Neuronal stem cell (in vitro differentiated cells): ENCODE measurements around the gene ABO.
A peak's percentile ranks its signal among the peaks of the same experiment; 100 is the strongest.
"Not testable (repeated sequence)": the region's sequence is repeated elsewhere in the genome, so short reads cannot be mapped to it uniquely, and the experiment has no call there.

Source experiments
- DNase-seq: peaks from one replicate; pipeline ENCODE4 v3.0.0-alpha.2; 2013; ENCODE audit warnings: low spot score
- H2AFZ ChIP-seq: one replicate; pipeline ENCODE4 v1.6.1; 2013; ENCODE audit warnings: mild to moderate bottlenecking, low read length, inconsistent platforms
- H2AK5ac ChIP-seq: 2 replicates; pipeline ENCODE4 v1.6.1; 2013; ENCODE audit warnings: low read depth, mild to moderate bottlenecking, inconsistent platforms, low read length, moderate library complexity, mixed read lengths
- H2BK120ac ChIP-seq: 2 replicates; pipeline ENCODE4 v1.6.1; 2013; ENCODE audit warnings: low read depth, mild to moderate bottlenecking, inconsistent platforms, low read length, moderate library complexity, mixed read lengths
- H2BK12ac ChIP-seq: one replicate; pipeline ENCODE4 v1.6.1; 2013; ENCODE audit warnings: low read length, inconsistent platforms
- H2BK15ac ChIP-seq: 2 replicates; pipeline ENCODE4 v1.6.1; 2013; ENCODE audit warnings: mild to moderate bottlenecking, low read length, inconsistent platforms, mixed read lengths
- H2BK5ac ChIP-seq: one replicate; pipeline ENCODE4 v1.6.1; 2013; ENCODE audit warnings: inconsistent platforms, mild to moderate bottlenecking, low read length, moderate library complexity
- H3K14ac ChIP-seq: one replicate; pipeline ENCODE4 v1.6.1; 2013; ENCODE audit warnings: low read length, inconsistent platforms
- H3K18ac ChIP-seq: 2 replicates; pipeline ENCODE4 v1.6.1; 2013; ENCODE audit warnings: low read length, inconsistent platforms
- H3K23ac ChIP-seq: 2 replicates; pipeline ENCODE4 v1.6.1; 2013; ENCODE audit warnings: low read depth, mild to moderate bottlenecking, mixed read lengths, low read length, inconsistent platforms; ENCODE audit not compliant: poor library complexity
- H3K27ac ChIP-seq: replicated peaks from 3 replicates; pipeline ENCODE4 v1.5.1; 2013; ENCODE audit warnings: low read length, inconsistent platforms
- H3K27me3 ChIP-seq, 3 experiments: 2 replicates each; pipeline ENCODE4 v1.6.1; 2013; ENCODE audit warnings: low read length in 3 of 3, mild to moderate bottlenecking in 2 of 3, inconsistent platforms in 1 of 3, low read depth in 1 of 3, mixed read lengths in 1 of 3, moderate library complexity in 1 of 3; ENCODE audit not compliant: control insufficient read depth in 3 of 3, insufficient read depth in 3 of 3
- H3K36me3 ChIP-seq, 2 donors: replicated peaks in 1 of 2; 2 replicates each; pipeline ENCODE4 v1.6.1; 2013; ENCODE audit warnings: low read length in 2 of 2; ENCODE audit not compliant: control insufficient read depth in 2 of 2, insufficient read depth in 2 of 2
- H3K4ac ChIP-seq: 2 replicates; pipeline ENCODE4 v1.6.1; 2013; ENCODE audit warnings: inconsistent platforms, mild to moderate bottlenecking, low read length, moderate library complexity
- H3K4me1 ChIP-seq, 2 donors: 1 replicate in 1 of 2; 2 replicates in 1 of 2; pipeline ENCODE4 v1.6.1; 2013; ENCODE audit warnings: low read length in 2 of 2, low read depth in 1 of 2; ENCODE audit not compliant: control insufficient read depth in 2 of 2, insufficient read depth in 1 of 2
- H3K4me2 ChIP-seq: one replicate; pipeline ENCODE4 v1.6.1; 2013; ENCODE audit warnings: mild to moderate bottlenecking, low read length, inconsistent platforms; ENCODE audit not compliant: insufficient read depth, poor library complexity, severe bottlenecking
- H3K4me3 ChIP-seq, 2 donors: 2 replicates each; pipeline ENCODE4 v1.5.1; 2013; ENCODE audit warnings: low read length in 2 of 2, mild to moderate bottlenecking in 2 of 2, inconsistent platforms in 1 of 2, moderate library complexity in 1 of 2
- H3K79me1 ChIP-seq: one replicate; pipeline ENCODE4 v1.6.1; 2013; ENCODE audit warnings: low read depth, mild to moderate bottlenecking, inconsistent platforms, low read length, moderate library complexity
- H3K9ac ChIP-seq: one replicate; pipeline ENCODE4 v1.6.1; 2013; ENCODE audit warnings: mild to moderate bottlenecking, low read depth, low read length, inconsistent platforms; ENCODE audit not compliant: poor library complexity
- H3K9me3 ChIP-seq, 2 donors: replicated peaks in 1 of 2; 2 replicates each; pipeline versions ENCODE3 to v1.6.1; 2013; ENCODE audit warnings: low read length in 2 of 2, mild to moderate bottlenecking in 2 of 2, inconsistent platforms in 1 of 2, low read depth in 1 of 2, mixed read lengths in 1 of 2, moderate library complexity in 1 of 2; ENCODE audit not compliant: control insufficient read depth in 2 of 2, insufficient read depth in 1 of 2
- H4K8ac ChIP-seq: one replicate; pipeline ENCODE4 v1.6.1; 2013; ENCODE audit warnings: low read depth, mild to moderate bottlenecking, inconsistent platforms, low read length, moderate library complexity
- H4K91ac ChIP-seq: one replicate; pipeline ENCODE4 v1.6.1; 2013; ENCODE audit warnings: low read length, low read depth, mild to moderate bottlenecking, inconsistent platforms; ENCODE audit not compliant: poor library complexity
- WGBS, 2 donors: extraction: QIAGEN DNeasy Blood & Tissue Kit; methylation state at CpG; one replicate each; pipeline ENCODE4 v1.1.7; 2013; ENCODE audit warnings: missing lambda C conversion rate in 2 of 2, mixed read lengths in 1 of 2; ENCODE audit not compliant: insufficient read length in 2 of 2, insufficient replicate concordance in 1 of 2; ENCODE audit errors: extremely low coverage in 2 of 2; 5-methylcytosine and 5-hydroxymethylcytosine counted together

ABO gene

DNA sequence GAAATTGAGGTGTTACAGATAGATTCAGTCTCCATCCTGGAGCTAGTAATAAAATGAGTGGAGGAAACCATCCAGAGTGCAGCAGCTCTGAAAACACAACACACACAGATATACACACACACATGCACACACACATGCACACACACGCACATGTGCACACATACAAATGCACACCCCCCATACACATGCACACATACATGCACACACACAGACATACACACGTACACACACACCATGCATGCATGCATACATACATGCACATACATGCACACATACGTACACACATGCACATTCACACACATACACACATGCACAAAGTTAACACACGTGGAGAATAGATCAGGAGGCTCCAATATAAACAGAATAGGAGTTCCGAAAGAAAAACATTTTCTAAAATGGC is 44.9 kb downstream of the ABO start:
- no peak for DNase-seq
- no peak overlapping the region for H3K23ac ChIP-seq
- H3K36me3 ChIP-seq, result no peaks in the 10 kb centered on the region
- peak overlapping the region in 1 of 2 donors; percentile 65 for H3K4me3 ChIP-seq
- H3K9me3 ChIP-seq, result peaks cover 3 to 4% of the 10 kb centered on the region in 2 donors
- H2BK12ac ChIP-seq, result no peak overlapping the region
- H3K4ac ChIP-seq, result no peak overlapping the region
- no peak overlapping the region for H2AK5ac ChIP-seq
- H4K91ac ChIP-seq, result no peak overlapping the region
- H3K9ac ChIP-seq, result no peak overlapping the region
- no peak overlapping the region for H3K14ac ChIP-seq
- no peak overlapping the region for H3K27ac ChIP-seq
- H2BK5ac ChIP-seq, result no peak overlapping the region
- peaks cover 0 to 14% (median 2%) of the 10 kb centered on the region in 3 experiments for H3K27me3 ChIP-seq
- H3K4me2 ChIP-seq, result no peak overlapping the region
- no peaks in the 10 kb centered on the region for H3K79me1 ChIP-seq
- WGBS, 2 donors, result no CpG with 5 or more reads among the region's 5 CpGs
- no peak overlapping the region for H3K18ac ChIP-seq
- no peaks in the 10 kb centered on the region for H3K4me1 ChIP-seq
- no peak overlapping the region for H2BK120ac ChIP-seq
- no peak overlapping the region for H4K8ac ChIP-seq
- H2AFZ ChIP-seq, result no peak overlapping the region
- H2BK15ac ChIP-seq, result no peak overlapping the region

DNA sequence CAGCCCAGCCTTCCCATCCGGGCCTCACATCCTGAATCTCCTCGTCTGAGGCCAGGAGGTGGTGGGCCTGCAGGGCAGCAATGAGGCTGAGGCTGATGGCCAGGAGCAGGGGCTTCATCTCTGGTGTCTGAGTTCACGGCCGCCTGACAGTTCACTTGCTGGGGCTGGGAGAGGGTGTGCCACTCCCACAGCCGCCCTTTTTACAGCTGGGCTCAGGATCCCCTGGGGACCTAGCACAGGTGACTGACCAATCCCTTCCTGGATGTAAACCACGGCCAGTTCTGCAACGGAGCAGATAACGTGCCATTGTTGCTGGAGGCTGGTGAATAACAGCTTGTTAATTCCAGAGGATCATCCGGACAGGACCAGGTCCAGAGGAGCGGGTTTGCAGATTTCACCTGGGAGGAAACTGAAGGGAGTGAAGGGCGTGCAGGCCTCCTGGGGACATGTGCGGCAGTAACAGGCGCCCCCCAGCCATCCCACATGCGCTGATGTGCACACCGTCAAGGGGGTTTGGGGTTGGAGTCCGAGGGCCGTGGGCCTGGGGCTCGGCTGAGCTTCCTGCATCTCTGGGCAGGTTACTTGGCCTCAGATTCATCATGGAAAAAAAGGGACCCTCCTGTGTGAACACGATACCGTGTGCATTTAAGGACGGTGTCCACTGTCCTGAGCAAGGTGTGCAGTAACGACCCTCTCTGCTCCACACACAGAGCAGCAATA is 46.4 kb downstream of the ABO start:
- Histone ChIP-seq H3K9ac (peak overlapping the region; percentile 4), H3K27me3 (peaks cover 0 to 14% (median 2%) of the 10 kb centered on the region in 3 experiments)
- H2BK120ac ChIP-seq, H4K91ac ChIP-seq, H3K36me3 ChIP-seq, DNase-seq, H2AK5ac ChIP-seq, H2BK12ac ChIP-seq, H2BK5ac ChIP-seq, H3K4me1 ChIP-seq, H3K4me3 ChIP-seq, H3K14ac ChIP-seq, H3K27ac ChIP-seq, H4K8ac ChIP-seq, H2AFZ ChIP-seq, H2BK15ac ChIP-seq, H3K79me1 ChIP-seq, H3K4ac ChIP-seq, H3K23ac ChIP-seq, H3K4me2 ChIP-seq, H3K9me3 ChIP-seq, H3K18ac ChIP-seq: not testable (repeated sequence)
- WGBS, 2 donors, result no CpG with 5 or more reads among the region's 22 CpGs

DNA sequence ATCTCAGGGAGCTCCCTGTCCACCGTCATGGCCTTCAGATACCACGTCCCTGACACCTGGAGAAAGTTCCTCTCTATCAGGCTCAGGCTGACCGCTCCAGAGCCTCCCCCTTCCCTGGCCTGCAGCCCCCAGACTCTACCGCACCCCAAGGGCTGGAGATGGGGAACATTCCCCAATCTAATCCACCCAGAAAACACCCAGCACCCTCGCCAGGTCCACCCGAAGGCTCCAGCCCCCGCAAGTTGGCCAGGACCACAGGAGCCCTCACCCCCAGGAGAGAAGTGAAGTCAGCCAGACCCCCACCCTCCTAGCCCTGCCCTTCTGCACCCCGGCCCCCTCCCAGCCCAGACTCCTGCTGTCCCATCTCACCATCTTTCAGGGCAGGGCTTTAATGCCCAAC is 47.0 kb downstream of the ABO start:
- not testable (repeated sequence) for H3K14ac ChIP-seq, H4K91ac ChIP-seq, H2BK5ac ChIP-seq, H3K9me3 ChIP-seq, H2BK12ac ChIP-seq, H3K4me2 ChIP-seq, H3K23ac ChIP-seq, H2BK120ac ChIP-seq, H3K79me1 ChIP-seq, H3K18ac ChIP-seq, H3K36me3 ChIP-seq, H2BK15ac ChIP-seq, H2AFZ ChIP-seq, H3K4ac ChIP-seq, H3K27ac ChIP-seq, H3K9ac ChIP-seq, H2AK5ac ChIP-seq, DNase-seq, H3K4me3 ChIP-seq, H3K4me1 ChIP-seq, H4K8ac ChIP-seq
- peaks cover 0 to 16% (median 2%) of the 10 kb centered on the region in 3 experiments for H3K27me3 ChIP-seq
- no CpG with 5 or more reads among the region's 8 CpGs for WGBS, 2 donors

DNA sequence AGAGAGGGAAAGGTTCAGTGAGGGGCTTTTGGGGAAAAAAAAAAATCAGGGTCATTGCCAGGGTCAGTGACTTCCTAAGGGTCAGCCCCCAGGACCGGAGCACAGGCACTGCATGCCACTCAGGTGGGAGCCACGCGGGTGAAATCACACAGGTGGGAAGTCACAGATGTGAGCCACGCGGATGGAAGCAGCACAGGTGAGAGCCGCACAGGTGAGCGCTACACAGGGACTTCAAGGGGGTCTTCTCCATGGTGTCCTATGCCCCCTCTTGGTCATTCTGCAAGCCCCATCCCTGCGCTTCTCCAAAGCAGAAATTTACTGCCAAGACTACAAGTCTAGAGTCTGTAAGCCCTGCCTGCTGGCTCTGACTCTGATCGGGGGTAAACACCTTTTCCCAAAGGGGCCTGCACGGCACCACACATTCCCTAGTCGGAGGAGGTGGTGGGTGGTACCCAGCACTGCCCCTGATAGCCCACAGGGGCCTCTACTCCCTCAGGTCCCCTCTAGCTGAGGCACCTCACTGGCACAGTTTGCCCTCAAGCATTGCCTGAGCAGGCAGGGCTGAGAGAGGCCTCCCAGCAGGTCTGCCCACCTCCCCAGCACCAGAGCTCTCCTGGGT is 47.6 kb downstream of the ABO start:
- H2BK5ac ChIP-seq, result no peak overlapping the region
- no peak overlapping the region for H2BK120ac ChIP-seq
- no CpG with 5 or more reads among the region's 11 CpGs for WGBS, 2 donors
- H2BK15ac ChIP-seq, result no peak overlapping the region
- no peak overlapping the region for H3K23ac ChIP-seq
- no peak overlapping the region for H3K4ac ChIP-seq
- H3K79me1 ChIP-seq, result no peaks in the 10 kb centered on the region
- no peak overlapping the region for H3K4me3 ChIP-seq
- H3K4me1 ChIP-seq, result no peaks in the 10 kb centered on the region
- no peak overlapping the region for H4K91ac ChIP-seq
- peaks cover 0 to 18% (median 2%) of the 10 kb centered on the region in 3 experiments for H3K27me3 ChIP-seq
- H3K27ac ChIP-seq, result no peak overlapping the region
- no peak for DNase-seq
- H2AK5ac ChIP-seq, result peak overlapping the region; percentile 56
- no peaks in the 10 kb centered on the region for H3K36me3 ChIP-seq
- H3K18ac ChIP-seq, result no peak overlapping the region
- H3K9ac ChIP-seq, result no peak overlapping the region
- no peak overlapping the region for H3K14ac ChIP-seq
- H4K8ac ChIP-seq, result no peak overlapping the region
- no peak overlapping the region for H2BK12ac ChIP-seq
- peaks cover 3 to 4% of the 10 kb centered on the region in 2 donors for H3K9me3 ChIP-seq
- H3K4me2 ChIP-seq, result no peak overlapping the region
- no peak overlapping the region for H2AFZ ChIP-seq
